Parathyroid adenoma (tissue), 2 donors: ENCODE results near the gene ARSB.
"Not testable (repeated sequence)": the region's sequence is repeated elsewhere in the genome, so short reads cannot be mapped to it uniquely, and the experiment has no call there.

ENCODE experiments used
- H2AFZ ChIP-seq: fragments of 300-600 bp; sonication (generic); one replicate; pipeline ENCODE4 v1.7.0; 2017; ENCODE audit warnings: antibody characterized with exemption, mild to moderate bottlenecking
- H3K27ac ChIP-seq: fragments of 300-600 bp; sonication (generic); one replicate; pipeline ENCODE4 v1.7.0; 2017
- H3K27me3 ChIP-seq: fragments of 300-600 bp; sonication (generic); one replicate; pipeline ENCODE4 v1.7.0; 2017; ENCODE audit warnings: low read length; ENCODE audit not compliant: control insufficient read depth, insufficient read depth
- H3K36me3 ChIP-seq: fragments of 300-600 bp; sonication (generic); one replicate; pipeline ENCODE4 v1.7.0; 2017; ENCODE audit warnings: low read length; ENCODE audit not compliant: control insufficient read depth, insufficient read depth
- H3K4me1 ChIP-seq: fragments of 300-600 bp; sonication (generic); one replicate; pipeline ENCODE4 v1.7.0; 2017; ENCODE audit warnings: control low read depth
- H3K4me2 ChIP-seq: fragments of 300-600 bp; sonication (generic); one replicate; pipeline ENCODE4 v1.7.0; 2017; ENCODE audit warnings: low read length
- H3K4me3 ChIP-seq: fragments of 300-600 bp; sonication (generic); one replicate; pipeline ENCODE4 v1.7.0; 2017; ENCODE audit warnings: low read depth, low read length
- H3K79me2 ChIP-seq: fragments of 300-600 bp; sonication (generic); one replicate; pipeline ENCODE4 v1.7.0; 2017; ENCODE audit warnings: control low read depth
- H3K9ac ChIP-seq: fragments of 300-600 bp; sonication (generic); one replicate; pipeline ENCODE4 v1.7.0; 2017; ENCODE audit warnings: mild to moderate bottlenecking
- H3K9me3 ChIP-seq: fragments of 300-600 bp; sonication (generic); one replicate; pipeline ENCODE4 v1.7.0; 2017; ENCODE audit warnings: low read length; ENCODE audit not compliant: control insufficient read depth
- TF ChIP-seq, protein P1 (sequence below): fragments of 300-600 bp; sonication (generic); IDR thresholded peaks from one replicate; pipeline ENCODE4 v1.7.0; 2017; ENCODE audit warnings: antibody characterized with exemption, mild to moderate bottlenecking
- donor health status: primary hyperparathyroidism.

The ARSB gene

GRCh38 chr5:78983601-78984438 lies 1.3 kb downstream of the ARSB start:
- peak overlapping the region; percentile 68 for H3K4me3 ChIP-seq
- H3K27ac ChIP-seq, result peak overlapping the region; percentile 87
- H3K36me3 ChIP-seq, result no peaks in the 10 kb centered on the region
- H3K27me3 ChIP-seq, result no peaks in the 10 kb centered on the region
- H3K79me2 ChIP-seq, result peaks cover 2% of the 10 kb centered on the region
- no peak overlapping the region for H3K9ac ChIP-seq
- peaks cover 8% of the 10 kb centered on the region for H3K4me1 ChIP-seq
- TF ChIP-seq, protein P1, sequence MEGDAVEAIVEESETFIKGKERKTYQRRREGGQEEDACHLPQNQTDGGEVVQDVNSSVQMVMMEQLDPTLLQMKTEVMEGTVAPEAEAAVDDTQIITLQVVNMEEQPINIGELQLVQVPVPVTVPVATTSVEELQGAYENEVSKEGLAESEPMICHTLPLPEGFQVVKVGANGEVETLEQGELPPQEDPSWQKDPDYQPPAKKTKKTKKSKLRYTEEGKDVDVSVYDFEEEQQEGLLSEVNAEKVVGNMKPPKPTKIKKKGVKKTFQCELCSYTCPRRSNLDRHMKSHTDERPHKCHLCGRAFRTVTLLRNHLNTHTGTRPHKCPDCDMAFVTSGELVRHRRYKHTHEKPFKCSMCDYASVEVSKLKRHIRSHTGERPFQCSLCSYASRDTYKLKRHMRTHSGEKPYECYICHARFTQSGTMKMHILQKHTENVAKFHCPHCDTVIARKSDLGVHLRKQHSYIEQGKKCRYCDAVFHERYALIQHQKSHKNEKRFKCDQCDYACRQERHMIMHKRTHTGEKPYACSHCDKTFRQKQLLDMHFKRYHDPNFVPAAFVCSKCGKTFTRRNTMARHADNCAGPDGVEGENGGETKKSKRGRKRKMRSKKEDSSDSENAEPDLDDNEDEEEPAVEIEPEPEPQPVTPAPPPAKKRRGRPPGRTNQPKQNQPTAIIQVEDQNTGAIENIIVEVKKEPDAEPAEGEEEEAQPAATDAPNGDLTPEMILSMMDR, result no peak
- H2AFZ ChIP-seq, result peak overlapping the region; percentile 97
- H3K9me3 ChIP-seq, result no peaks in the 10 kb centered on the region
- H3K4me2 ChIP-seq, result peak overlapping the region; percentile 75

DNA sequence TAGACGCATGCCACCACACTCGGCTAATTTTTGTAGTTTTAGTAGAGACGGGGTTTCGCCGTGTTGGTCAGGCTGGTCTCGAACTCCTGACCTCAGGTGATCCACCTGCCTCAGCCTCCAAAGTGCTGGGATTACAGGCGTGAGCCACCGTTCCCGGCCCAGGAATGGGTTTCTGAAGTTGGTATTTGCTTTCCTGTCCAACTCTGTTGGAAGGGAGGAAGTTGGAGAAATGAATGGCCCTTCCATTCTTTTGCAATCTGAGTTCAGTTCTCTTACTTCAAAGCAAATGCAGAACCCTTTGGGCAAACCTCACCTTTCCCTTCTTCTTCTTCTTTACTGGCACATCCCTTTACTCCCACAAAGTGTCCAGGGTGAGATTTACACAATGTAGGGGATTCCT lies 1.9 kb downstream of the ARSB start:
- not testable (repeated sequence) for H3K79me2 ChIP-seq, H3K4me1 ChIP-seq, H3K27me3 ChIP-seq, H3K27ac ChIP-seq, H3K36me3 ChIP-seq, H3K4me3 ChIP-seq, H3K9ac ChIP-seq, H3K4me2 ChIP-seq, H3K9me3 ChIP-seq
- H2AFZ ChIP-seq, result peak overlapping the region; percentile 97

- H3K4me3 ChIP-seq, result no peak overlapping the region
- H3K4me1 ChIP-seq, result peaks cover 5% of the 10 kb centered on the region
These were observed 5.2 kb downstream of the ARSB start for GRCh38 chr5:78979909-78980308.

GRCh38 chr5:78979117-78979742 lies 5.9 kb downstream of the ARSB start:
- Histone ChIP-seq H3K36me3 (no peaks in the 10 kb centered on the region), H3K4me3 (no peak overlapping the region), H3K4me1 (peaks cover 5% of the 10 kb centered on the region), H3K9ac (no peak overlapping the region), H3K9me3 (no peaks in the 10 kb centered on the region), H3K27me3 (no peaks in the 10 kb centered on the region), H3K4me2 (no peak overlapping the region), H3K79me2 (peaks cover 2% of the 10 kb centered on the region), H2AFZ (no peak overlapping the region), H3K27ac (no peak overlapping the region)
- TF ChIP-seq, protein P1, result no peak

More at GRCh38 chr5:78979909-78980308, 5.2 kb downstream of the ARSB start:
- Histone ChIP-seq H2AFZ (no peak overlapping the region), H3K79me2 (peaks cover 2% of the 10 kb centered on the region), H3K9ac (no peak overlapping the region), H3K27me3 (no peaks in the 10 kb centered on the region), H3K27ac (no peak overlapping the region), H3K4me2 (no peak overlapping the region), H3K9me3 (no peaks in the 10 kb centered on the region), H3K36me3 (no peaks in the 10 kb centered on the region)
- TF ChIP-seq, protein P1, result no peak

DNA sequence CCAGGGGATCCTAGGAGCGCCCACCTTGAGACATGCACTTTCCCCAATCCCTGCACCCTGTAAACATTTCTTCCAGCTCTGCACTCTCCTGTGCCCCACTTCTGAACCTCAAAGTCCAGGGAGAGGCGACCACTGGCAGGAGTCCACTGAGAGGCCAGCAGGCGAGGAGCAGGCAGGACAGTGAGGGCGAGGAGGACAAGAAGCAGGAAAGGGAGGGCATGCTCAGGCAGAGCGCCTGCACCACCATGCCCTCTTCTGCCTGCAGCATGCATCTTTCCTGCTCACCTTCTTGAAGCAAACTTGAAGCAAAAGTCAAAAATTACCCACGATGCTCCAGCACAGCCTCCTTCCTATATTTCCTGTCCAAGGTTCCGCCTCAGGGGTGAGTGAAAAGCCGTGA lies 10.1 kb downstream of the ARSB start:
- Histone ChIP-seq H3K4me1 (no peaks in the 10 kb centered on the region), H3K4me3 (no peak overlapping the region), H3K9ac (no peak overlapping the region), H3K9me3 (no peaks in the 10 kb centered on the region), H3K27me3 (no peaks in the 10 kb centered on the region), H3K27ac (no peak overlapping the region), H2AFZ (no peak overlapping the region), H3K4me2 (no peak overlapping the region), H3K36me3 (no peaks in the 10 kb centered on the region), H3K79me2 (no peaks in the 10 kb centered on the region)
- TF ChIP-seq, protein P1, result no peak
